ENCODE data around the gene PHF13. TPM values are rescaled to one million over a fixed set of nuclear protein-coding genes. Genes with fewer than 3 reads are reported as not detected.

PHF13 gene
- total RNA-seq, 4 donors from 2014 or later = 12.9 to 17.7 (median 15.7) TPM

GRCh38 chr1:6651909-6652308 lies 38.4 kb downstream of the PHF13 start:
- 87 to 91% methylated on average over 16 to 17 of the region's 17 CpGs for WGBS, 2 donors
- no peak for DNase-seq (ENCODE audit: low spot score in 2 of 2)
- no peaks in the 10 kb centered on the region for H3K27me3 ChIP-seq
- no peaks in the 10 kb centered on the region for H3K4me1 ChIP-seq
- no peak overlapping the region for H3K27ac ChIP-seq
- H3K9me3 ChIP-seq = no peaks in the 10 kb centered on the region
- TF ChIP-seq, protein P1, sequence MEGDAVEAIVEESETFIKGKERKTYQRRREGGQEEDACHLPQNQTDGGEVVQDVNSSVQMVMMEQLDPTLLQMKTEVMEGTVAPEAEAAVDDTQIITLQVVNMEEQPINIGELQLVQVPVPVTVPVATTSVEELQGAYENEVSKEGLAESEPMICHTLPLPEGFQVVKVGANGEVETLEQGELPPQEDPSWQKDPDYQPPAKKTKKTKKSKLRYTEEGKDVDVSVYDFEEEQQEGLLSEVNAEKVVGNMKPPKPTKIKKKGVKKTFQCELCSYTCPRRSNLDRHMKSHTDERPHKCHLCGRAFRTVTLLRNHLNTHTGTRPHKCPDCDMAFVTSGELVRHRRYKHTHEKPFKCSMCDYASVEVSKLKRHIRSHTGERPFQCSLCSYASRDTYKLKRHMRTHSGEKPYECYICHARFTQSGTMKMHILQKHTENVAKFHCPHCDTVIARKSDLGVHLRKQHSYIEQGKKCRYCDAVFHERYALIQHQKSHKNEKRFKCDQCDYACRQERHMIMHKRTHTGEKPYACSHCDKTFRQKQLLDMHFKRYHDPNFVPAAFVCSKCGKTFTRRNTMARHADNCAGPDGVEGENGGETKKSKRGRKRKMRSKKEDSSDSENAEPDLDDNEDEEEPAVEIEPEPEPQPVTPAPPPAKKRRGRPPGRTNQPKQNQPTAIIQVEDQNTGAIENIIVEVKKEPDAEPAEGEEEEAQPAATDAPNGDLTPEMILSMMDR (IDR thresholded peaks at IDR 0.05) = no peak
- TF ChIP-seq EP300 (IDR thresholded peaks at IDR 0.05) (no peak), POLR2A (IDR thresholded peaks at IDR 0.05) (no peak)
- peaks cover 0 to 67% (median 7%) of the 10 kb centered on the region in 3 donors for H3K36me3 ChIP-seq
- H3K4me3 ChIP-seq = no peak overlapping the region

GRCh38 chr1:6652986-6653385 lies 39.5 kb downstream of the PHF13 start:
- TF ChIP-seq, protein P1 (IDR thresholded peaks at IDR 0.05) = no peak
- TF ChIP-seq EP300 (IDR thresholded peaks at IDR 0.05) (no peak), POLR2A (IDR thresholded peaks at IDR 0.05) (no peak)
- Histone ChIP-seq H3K4me1 (no peaks in the 10 kb centered on the region), H3K36me3 (peaks cover 0 to 73% (median 7%) of the 10 kb centered on the region in 3 donors), H3K27ac (no peak overlapping the region), H3K4me3 (no peak overlapping the region), H3K9me3 (no peaks in the 10 kb centered on the region), H3K27me3 (no peaks in the 10 kb centered on the region)
- WGBS, 2 donors = 74 to 76% methylated on average over 6 of the region's 6 CpGs
- no peak for DNase-seq (ENCODE audit: low spot score in 2 of 2)

DNA sequence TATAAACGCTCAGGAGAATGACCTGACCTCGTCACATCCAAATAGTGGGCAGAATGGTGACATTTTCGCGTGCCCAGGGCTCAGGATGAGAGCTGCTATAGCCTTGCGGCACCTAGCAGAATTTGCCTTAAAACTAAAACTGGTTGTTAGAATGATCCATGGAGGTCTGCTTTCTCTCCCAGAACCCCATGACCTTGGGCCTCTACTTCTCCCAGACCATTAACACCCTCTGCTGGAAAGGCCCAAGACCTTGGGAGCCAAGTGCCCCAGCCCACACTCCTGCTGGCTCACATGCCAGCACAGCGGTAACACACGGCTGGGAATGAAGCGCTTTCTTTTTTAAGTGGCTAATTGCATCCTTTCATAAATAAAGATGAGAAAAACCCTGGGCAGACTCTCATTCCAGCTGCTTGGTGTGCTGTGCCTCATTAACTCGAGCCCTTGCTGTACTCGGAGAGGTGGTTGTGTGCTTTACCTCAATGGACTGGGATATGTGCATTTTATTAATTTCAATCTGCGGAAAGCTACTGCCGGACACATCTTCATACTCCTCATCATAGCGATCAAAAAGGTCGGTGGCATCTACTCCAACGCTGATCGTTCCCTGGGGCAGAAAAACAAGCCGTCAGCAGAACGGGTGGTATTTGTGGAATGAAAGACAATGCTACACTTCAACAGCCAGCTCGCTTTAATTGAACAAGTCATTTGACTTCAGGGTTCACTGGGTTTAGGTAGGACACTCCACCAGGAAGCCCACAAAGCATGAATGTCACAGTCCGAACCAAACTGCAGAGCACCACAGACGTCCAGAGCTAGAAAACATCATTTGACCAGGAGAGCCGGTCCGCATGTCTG lies 40.1 kb downstream of the PHF13 start:
- H3K4me3 ChIP-seq = no peak overlapping the region
- TF ChIP-seq POLR2A (IDR thresholded peaks at IDR 0.05) (no peak), EP300 (IDR thresholded peaks at IDR 0.05) (no peak)
- TF ChIP-seq, protein P1 (IDR thresholded peaks at IDR 0.05) = no peak
- H3K27ac ChIP-seq = peak overlapping the region in 1 of 4 donors; percentile 20
- no peaks in the 10 kb centered on the region for H3K9me3 ChIP-seq
- no peaks in the 10 kb centered on the region for H3K4me1 ChIP-seq
- no peak for DNase-seq (ENCODE audit: low spot score in 2 of 2)
- H3K27me3 ChIP-seq = no peaks in the 10 kb centered on the region
- peaks cover 0 to 69% (median 7%) of the 10 kb centered on the region in 3 donors for H3K36me3 ChIP-seq
- WGBS, 2 donors = 68 to 72% methylated on average over 23 of the region's 23 CpGs

DNA sequence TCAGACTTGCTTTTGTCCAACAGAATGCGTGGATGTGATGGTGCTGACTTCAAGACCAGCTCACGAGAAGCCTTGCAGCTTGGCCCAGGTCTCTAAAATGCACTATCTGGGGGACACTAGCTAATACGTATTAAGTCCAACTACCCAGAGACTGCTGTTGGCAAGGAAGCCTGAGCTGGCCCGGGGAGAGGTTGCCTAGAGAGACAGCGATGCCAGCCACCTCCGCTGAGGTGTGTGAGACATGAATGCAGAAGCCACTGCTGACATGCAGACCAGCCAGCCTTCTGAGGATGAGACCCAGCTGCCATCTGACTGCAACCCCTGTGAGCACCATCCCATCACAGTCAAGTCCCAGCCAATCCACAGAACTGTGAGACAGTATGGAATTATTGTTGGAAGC lies 43.6 kb downstream of the PHF13 start:
- 84 to 92% methylated on average over 3 to 6 of the region's 6 CpGs for WGBS, 2 donors
- Histone ChIP-seq H3K4me1 (no peaks in the 10 kb centered on the region), H3K9me3 (no peaks in the 10 kb centered on the region), H3K4me3 (no peak overlapping the region), H3K27ac (no peak overlapping the region), H3K36me3 (peaks cover 0 to 36% (median 6%) of the 10 kb centered on the region in 3 donors), H3K27me3 (no peaks in the 10 kb centered on the region)
- TF ChIP-seq, protein P1 (IDR thresholded peaks at IDR 0.05) = no peak
- no peak for TF ChIP-seq POLR2A (IDR thresholded peaks at IDR 0.05)
- TF ChIP-seq EP300 (IDR thresholded peaks at IDR 0.05) = no peak
- DNase-seq (ENCODE audit: low spot score in 2 of 2) = no peak

DNA sequence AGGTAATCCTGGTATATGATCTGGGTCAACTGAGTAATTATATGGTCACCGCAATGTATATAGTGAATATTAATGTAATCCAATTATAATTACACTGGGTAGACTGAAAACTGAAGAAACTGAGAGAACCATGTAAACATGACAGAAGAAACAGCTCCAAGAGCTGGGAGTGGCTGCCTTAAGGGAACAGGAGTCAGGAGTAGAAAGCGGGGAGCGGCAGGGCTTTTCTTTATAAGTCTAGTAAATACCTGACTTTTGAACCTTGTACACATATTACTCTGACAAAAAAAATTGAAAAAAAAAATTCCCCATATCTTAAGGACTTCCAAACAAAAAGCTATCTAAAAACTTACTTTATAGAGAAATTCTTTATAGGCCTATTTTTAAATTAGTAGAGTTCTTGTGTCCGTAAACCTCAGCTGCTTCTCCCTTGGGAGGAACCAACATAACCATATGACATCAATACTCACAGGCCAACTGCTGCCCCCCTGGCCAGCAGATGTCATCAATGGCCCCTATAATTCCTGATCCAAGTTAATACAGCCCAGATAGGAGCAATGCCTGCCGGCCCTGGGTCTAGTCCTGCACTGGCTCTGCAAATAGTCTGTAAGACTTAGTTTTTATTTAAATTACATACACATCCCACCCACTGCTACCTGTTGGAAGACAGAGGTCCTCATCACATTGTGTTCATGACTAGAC lies 45.0 kb downstream of the PHF13 start:
- H3K4me1 ChIP-seq = no peaks in the 10 kb centered on the region
- WGBS, 2 donors = 86% methylated on average over 5 of the region's 5 CpGs
- H3K27me3 ChIP-seq = no peaks in the 10 kb centered on the region
- DNase-seq (ENCODE audit: low spot score in 2 of 2) = no peak
- H3K9me3 ChIP-seq = no peaks in the 10 kb centered on the region
- H3K4me3 ChIP-seq = no peak overlapping the region
- peaks cover 0 to 30% (median 0%) of the 10 kb centered on the region in 3 donors for H3K36me3 ChIP-seq
- H3K27ac ChIP-seq = no peak overlapping the region
- no peak for TF ChIP-seq EP300 (IDR thresholded peaks at IDR 0.05)
- TF ChIP-seq POLR2A (IDR thresholded peaks at IDR 0.05) = no peak
- TF ChIP-seq, protein P1 (IDR thresholded peaks at IDR 0.05) = no peak

Measured in tibial nerve (tissue), 4 donors.